Measurements from ENCODE around the gene COX6A1. TPM values are rescaled to one million over a fixed set of nuclear protein-coding genes. Genes with fewer than 3 reads are reported as not detected.

The COX6A1 gene
- total RNA-seq, 6 experiments from 2014 or later, result 356 to 391 (median 373) TPM

GRCh38 chr12:120474616-120474960, 36.7 kb downstream of the COX6A1 start:
- Mint-ChIP-seq H3K4me3 (peak overlapping the region; percentile 40), H3K9me3 (no peaks in the 10 kb centered on the region), H3K36me3 (ENCODE audit: low read depth) (peaks cover 7% of the 10 kb centered on the region), H3K27ac (peak overlapping the region; percentile 69), H3K27me3 (ENCODE audit: insufficient read depth) (no peaks in the 10 kb centered on the region; the same call in none of the 2 replicates), H3K4me1 (ENCODE audit: low read depth) (peaks cover 25% of the 10 kb centered on the region)
- DNase-seq, result peak; percentile 75
- no peak for TF ChIP-seq CTCF (IDR thresholded peaks at IDR 0.05)

GRCh38 chr12:120475643-120476042, 37.7 kb downstream of the COX6A1 start:
- Mint-ChIP-seq H3K4me1 (ENCODE audit: low read depth) (peaks cover 16% of the 10 kb centered on the region), H3K4me3 (no peak overlapping the region), H3K27me3 (ENCODE audit: insufficient read depth) (no peaks in the 10 kb centered on the region; the same call in none of the 2 replicates), H3K36me3 (ENCODE audit: low read depth) (no peaks in the 10 kb centered on the region), H3K27ac (no peak overlapping the region), H3K9me3 (no peaks in the 10 kb centered on the region)
- DNase-seq, result no peak
- no peak for TF ChIP-seq CTCF (IDR thresholded peaks at IDR 0.05)

GRCh38 chr12:120479458-120479857, 41.5 kb downstream of the COX6A1 start:
- Mint-ChIP-seq H3K4me1 (ENCODE audit: low read depth) (peaks cover 7% of the 10 kb centered on the region), H3K27ac (no peak overlapping the region), H3K4me3 (no peak overlapping the region), H3K9me3 (no peaks in the 10 kb centered on the region), H3K27me3 (ENCODE audit: insufficient read depth) (no peaks in the 10 kb centered on the region; the same call in 1 of the 2 replicates), H3K36me3 (ENCODE audit: low read depth) (no peaks in the 10 kb centered on the region)
- DNase-seq, result no peak
- TF ChIP-seq CTCF (IDR thresholded peaks at IDR 0.05), result no peak

- Mint-ChIP-seq H3K27me3 (ENCODE audit: insufficient read depth) (no peaks in the 10 kb centered on the region; the same call in 1 of the 2 replicates), H3K27ac (no peak overlapping the region), H3K4me3 (no peak overlapping the region), H3K4me1 (ENCODE audit: low read depth) (no peaks in the 10 kb centered on the region), H3K36me3 (ENCODE audit: low read depth) (no peaks in the 10 kb centered on the region), H3K9me3 (no peaks in the 10 kb centered on the region)
- no peak for TF ChIP-seq CTCF (IDR thresholded peaks at IDR 0.05)
- DNase-seq, result no peak
Observed at GRCh38 chr12:120480211-120480610, 42.3 kb downstream of the COX6A1 start.

GRCh38 chr12:120481022-120481767, 43.3 kb downstream of the COX6A1 start:
- Mint-ChIP-seq H3K4me1 (ENCODE audit: low read depth) (no peaks in the 10 kb centered on the region), H3K4me3 (no peak overlapping the region), H3K9me3 (no peaks in the 10 kb centered on the region), H3K27ac (no peak overlapping the region), H3K27me3 (ENCODE audit: insufficient read depth) (no peaks in the 10 kb centered on the region; the same call in 1 of the 2 replicates), H3K36me3 (ENCODE audit: low read depth) (no peaks in the 10 kb centered on the region)
- TF ChIP-seq CTCF (IDR thresholded peaks at IDR 0.05), result no peak
- no peak for DNase-seq

Data from HFFc6 (cell line).